Measurements from ENCODE around the gene PLEKHG4B.

The PLEKHG4B gene

DNA sequence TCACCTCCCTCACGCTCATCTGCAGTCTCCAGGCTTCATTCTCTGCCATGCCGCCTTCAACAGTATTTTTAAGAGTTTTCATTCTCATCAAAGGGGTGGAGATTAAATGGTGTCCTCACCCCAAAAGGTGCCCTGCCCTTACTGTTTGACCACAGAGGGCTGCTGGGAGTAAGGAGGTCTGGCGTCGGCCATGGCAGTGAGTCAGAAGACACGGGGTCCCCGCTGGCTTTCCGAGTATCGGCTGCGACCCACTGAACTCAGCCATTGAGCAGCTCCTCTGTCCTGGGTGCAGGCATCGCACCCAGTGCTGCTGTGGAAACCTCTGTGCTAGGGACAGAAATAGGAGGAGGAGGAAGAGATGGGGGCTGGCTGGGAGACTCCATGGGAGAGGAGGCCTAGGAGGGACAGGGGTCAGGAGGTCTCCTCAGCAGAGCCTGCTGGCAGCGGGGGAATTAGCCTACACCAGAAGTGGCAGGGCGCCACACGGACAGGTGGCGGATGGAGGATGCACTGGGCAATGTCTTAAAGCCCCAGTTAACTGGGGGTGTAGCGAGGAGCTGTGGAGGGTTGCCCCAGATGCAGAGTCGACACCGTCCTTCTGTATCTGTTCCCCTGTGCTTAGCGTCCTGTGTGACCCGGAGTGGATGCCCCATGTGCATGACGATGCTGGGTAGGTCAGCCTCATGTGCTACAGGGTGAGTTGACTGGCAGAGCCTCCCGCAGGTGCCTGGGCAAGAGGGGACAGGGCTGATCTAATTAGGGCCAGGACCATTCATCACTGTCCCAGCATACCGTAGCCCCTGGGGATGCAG, 15.4 kb upstream of the PLEKHG4B start:
- TF ChIP-seq CTCF (IDR thresholded peaks at IDR 0.05; ENCODE audit: control extremely low read depth, extremely low read depth, low read depth, missing control alignments): no peak
- CTCF ChIA-PET: no interaction called here
- POLR2A ChIA-PET: no interaction called here
- peak; percentile 11 for DNase-seq (ENCODE audit: extremely low spot score)

GRCh38 chr5:77170-77501, 14.8 kb upstream of the PLEKHG4B start:
- peak; percentile 8 for DNase-seq (ENCODE audit: extremely low spot score)
- no peak for TF ChIP-seq CTCF (IDR thresholded peaks at IDR 0.05; ENCODE audit: control extremely low read depth, extremely low read depth, low read depth, missing control alignments)
- CTCF ChIA-PET: no interaction called here
- POLR2A ChIA-PET: no interaction called here

- peak; percentile 12 for DNase-seq (ENCODE audit: extremely low spot score)
- no peak for TF ChIP-seq CTCF (IDR thresholded peaks at IDR 0.05; ENCODE audit: control extremely low read depth, extremely low read depth, low read depth, missing control alignments)
- ChIA-PET POLR2A (no interaction called here), CTCF (no interaction called here)
Observed at GRCh38 chr5:77546-77945, 14.4 kb upstream of the PLEKHG4B start.

GRCh38 chr5:77957-78804, 13.8 kb upstream of the PLEKHG4B start:
- ChIA-PET CTCF (no interaction called here), POLR2A (no interaction called here)
- peak; percentile 35 for DNase-seq (ENCODE audit: extremely low spot score)
- peak; percentile 35 for TF ChIP-seq CTCF (IDR thresholded peaks at IDR 0.05; ENCODE audit: control extremely low read depth, extremely low read depth, low read depth, missing control alignments)

GRCh38 chr5:78805-79149, 13.2 kb upstream of the PLEKHG4B start:
- ChIA-PET CTCF (no interaction called here), POLR2A (no interaction called here)
- DNase-seq (ENCODE audit: extremely low spot score): no peak
- no peak for TF ChIP-seq CTCF (IDR thresholded peaks at IDR 0.05; ENCODE audit: control extremely low read depth, extremely low read depth, low read depth, missing control alignments)

DNA sequence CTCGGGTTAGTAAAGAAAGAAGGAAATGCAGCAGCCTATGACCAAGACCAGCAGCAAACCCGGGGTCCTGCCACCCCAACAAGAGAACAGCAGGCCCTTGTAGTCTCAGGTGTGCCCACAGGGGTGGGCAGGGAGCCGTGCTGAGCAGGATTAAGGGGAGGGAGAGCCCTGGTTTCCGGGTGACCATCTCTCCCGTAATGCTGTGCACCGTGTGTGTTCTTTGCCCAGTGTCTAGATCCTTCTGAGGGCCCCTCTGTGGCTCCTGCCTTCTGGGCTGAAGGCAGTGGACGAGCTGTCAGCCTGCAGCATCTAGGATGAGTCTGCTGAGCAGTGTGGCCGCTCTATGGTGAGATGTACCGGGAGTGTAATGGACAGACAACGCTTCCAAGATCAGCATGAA, 12.7 kb upstream of the PLEKHG4B start:
- ChIA-PET CTCF (no interaction called here), POLR2A (no interaction called here)
- TF ChIP-seq CTCF (IDR thresholded peaks at IDR 0.05; ENCODE audit: control extremely low read depth, extremely low read depth, low read depth, missing control alignments): no peak
- DNase-seq (ENCODE audit: extremely low spot score): peak; percentile 8
